Cortex of kidney (tissue), 1 donor: ENCODE results near the gene KRTAP9-4.
"Not testable (repeated sequence)": the region's sequence is repeated elsewhere in the genome, so short reads cannot be mapped to it uniquely, and the experiment has no call there.

Experiments
- DNase-seq: peaks from one replicate; lab custom pipeline; 2025; lab: John Stamatoyannopoulos, UW

KRTAP9-4 gene

GRCh38 chr17:41264599-41264998, 15.1 kb downstream of the KRTAP9-4 start:
- DNase-seq = no peak

DNA sequence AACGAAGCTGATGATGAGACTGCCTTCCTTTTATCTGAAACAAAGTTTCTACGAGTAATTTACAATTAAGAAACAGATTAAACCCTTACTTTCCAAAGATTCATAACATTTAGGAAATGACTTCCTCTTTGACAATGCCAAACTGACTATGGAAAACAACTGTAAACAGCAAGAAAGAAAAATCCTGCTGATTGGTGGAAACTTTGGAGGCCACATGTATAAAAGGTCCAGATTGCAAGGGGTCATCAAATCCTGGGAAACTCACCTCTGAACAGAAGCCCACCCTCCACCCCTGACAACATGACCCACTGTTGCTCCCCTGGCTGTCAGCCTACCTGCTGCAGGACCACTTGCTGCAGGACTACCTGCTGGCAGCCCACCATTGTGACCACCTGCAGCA, 15.6 kb downstream of the KRTAP9-4 start, which contains the start of gene KRTAP9-6:
Gene KRTAP9-6 (plus strand): TSS at position 301 of the 400 bp plus-strand sequence. CDS start 0 bp downstream, at position 301.
- DNase-seq = no peak

- no peak for DNase-seq
Observed at GRCh38 chr17:41267711-41268110, 18.2 kb downstream of the KRTAP9-4 start.

DNA sequence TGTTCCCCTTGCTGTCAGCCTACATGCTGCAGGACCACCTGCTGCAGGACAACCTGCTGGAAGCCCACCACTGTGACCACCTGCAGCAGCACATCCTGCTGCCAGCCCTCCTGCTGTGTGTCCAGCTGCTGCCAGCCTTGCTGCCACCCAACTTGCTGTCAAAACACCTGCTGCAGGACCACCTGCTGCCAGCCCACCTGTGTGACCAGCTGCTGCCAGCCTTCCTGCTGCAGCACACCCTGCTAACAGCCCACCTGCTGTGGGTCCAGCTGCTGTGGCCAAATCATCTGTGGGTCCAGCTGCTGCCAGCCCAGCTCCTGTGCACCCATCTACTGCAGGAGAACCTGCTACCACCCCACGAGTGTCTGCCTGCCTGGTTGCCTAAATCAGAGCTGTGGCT, 21.8 kb downstream of the KRTAP9-4 start:
- DNase-seq = not testable (repeated sequence)

GRCh38 chr17:41271858-41272257, 22.4 kb downstream of the KRTAP9-4 start:
- DNase-seq = no peak

- DNase-seq = not testable (repeated sequence)
Observed at GRCh38 chr17:41275648-41276190, 26.2 kb downstream of the KRTAP9-4 start, which contains the start of gene KRTAP9-7. KRTAP9-7 (plus strand) TSS chr17:41275698; CDS start chr17:41275698, 0 bp downstream.

DNA sequence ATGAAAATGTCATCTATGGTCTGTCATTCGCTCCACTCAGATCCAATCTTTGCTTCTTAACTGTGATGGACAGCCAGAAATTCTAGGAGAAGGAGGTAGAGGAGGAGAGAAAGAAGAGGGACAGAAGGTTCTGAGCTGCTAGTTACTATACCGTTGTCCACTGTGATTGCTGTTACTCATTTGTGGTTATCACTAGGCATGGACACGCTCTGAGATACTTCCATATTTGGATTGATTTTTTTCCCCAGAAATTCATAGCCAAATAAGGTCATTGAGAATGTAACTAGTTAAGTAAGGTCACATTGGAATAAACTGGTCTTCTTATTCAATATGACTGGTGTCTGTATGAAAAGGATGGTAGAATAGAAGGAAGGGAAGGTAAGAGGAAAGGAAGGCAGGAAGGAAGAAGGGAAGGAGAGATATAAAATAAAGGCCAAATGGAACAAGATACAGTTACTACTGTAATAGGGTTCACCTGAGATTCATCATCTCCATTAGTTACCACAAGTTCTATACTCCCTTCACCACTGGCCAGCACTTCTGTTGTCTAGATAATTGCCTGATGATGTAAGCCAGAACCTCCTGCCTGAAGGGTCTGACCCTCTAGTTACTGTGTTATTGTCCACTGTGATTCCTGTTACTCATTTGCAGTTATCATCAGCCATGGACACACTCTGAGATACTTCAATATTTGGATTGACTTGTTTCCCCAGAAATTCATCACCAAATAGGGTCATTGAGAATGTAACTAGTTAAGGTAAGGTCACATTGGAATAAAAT, 28.9 kb downstream of the KRTAP9-4 start:
- DNase-seq = no peak

- no peak for DNase-seq
Observed at GRCh38 chr17:41284043-41284442, 34.6 kb downstream of the KRTAP9-4 start.

GRCh38 chr17:41284546-41284945, 35.1 kb downstream of the KRTAP9-4 start:
- no peak for DNase-seq

GRCh38 chr17:41287050-41287449, 37.6 kb downstream of the KRTAP9-4 start:
- no peak for DNase-seq

GRCh38 chr17:41294016-41294415, 44.5 kb downstream of the KRTAP9-4 start:
- no peak for DNase-seq

- DNase-seq = no peak
Observed at GRCh38 chr17:41296846-41297245, 47.4 kb downstream of the KRTAP9-4 start.

DNA sequence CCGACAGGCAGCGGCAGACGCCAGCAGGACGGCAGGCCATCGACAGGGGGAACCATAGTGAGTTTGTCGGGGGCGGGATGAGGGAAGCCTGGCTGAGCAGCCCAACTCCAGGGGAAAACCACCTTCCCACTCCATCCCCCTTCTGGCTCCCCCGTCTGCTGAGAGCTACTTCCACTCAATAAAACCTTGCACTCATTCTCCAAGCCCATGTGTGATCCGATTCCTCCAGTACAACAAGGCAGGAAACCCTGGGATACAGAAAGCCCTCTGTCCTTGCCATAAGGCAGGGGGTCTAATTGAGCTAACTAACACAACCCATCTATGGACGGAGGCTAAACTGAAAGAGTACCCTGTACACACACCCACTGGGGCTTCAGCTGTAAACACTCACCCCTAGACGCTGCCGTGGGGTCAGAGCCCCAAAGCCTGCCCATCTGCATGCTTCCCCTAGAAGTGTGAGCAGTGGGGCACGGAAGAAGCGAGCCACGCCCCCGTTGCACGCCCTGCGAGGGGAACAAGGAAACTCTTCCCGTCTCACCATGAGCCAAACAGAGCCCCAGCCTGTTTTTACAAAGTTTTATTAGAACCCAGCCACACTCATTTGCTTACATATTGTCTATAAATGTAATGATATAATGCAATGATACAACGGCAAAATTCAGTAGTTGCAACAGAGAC, 49.1 kb downstream of the KRTAP9-4 start:
- DNase-seq = no peak
